ENCODE measurements around the gene H2BK1. TPM values are rescaled to one million over a fixed set of nuclear protein-coding genes. Genes with fewer than 3 reads are reported as not detected.

H2BK1 gene
- polyA plus RNA-seq, 1 donor (not counting 4 experiments of a cell fraction or from before 2014, with no cell fraction given) = not detected

- no peaks in the 10 kb centered on the region for H3K9me1 ChIP-seq (ENCODE audit: control insufficient read depth, extremely low read depth, insufficient read depth, low read length)
- no peaks in the 10 kb centered on the region for H4K20me1 ChIP-seq (ENCODE audit: control insufficient read depth, extremely low read depth, insufficient read depth, low read length)
- H3K27me3 ChIP-seq (ENCODE audit: control insufficient read depth, extremely low read depth, insufficient read depth, low read length) = peaks cover 29% of the 10 kb centered on the region
- H3K27ac ChIP-seq (ENCODE audit: control insufficient read depth, insufficient read depth, low read length) = no peak overlapping the region
- no peak overlapping the region for H2AFZ ChIP-seq (ENCODE audit: control insufficient read depth, low read length)
- TF ChIP-seq, protein P1, sequence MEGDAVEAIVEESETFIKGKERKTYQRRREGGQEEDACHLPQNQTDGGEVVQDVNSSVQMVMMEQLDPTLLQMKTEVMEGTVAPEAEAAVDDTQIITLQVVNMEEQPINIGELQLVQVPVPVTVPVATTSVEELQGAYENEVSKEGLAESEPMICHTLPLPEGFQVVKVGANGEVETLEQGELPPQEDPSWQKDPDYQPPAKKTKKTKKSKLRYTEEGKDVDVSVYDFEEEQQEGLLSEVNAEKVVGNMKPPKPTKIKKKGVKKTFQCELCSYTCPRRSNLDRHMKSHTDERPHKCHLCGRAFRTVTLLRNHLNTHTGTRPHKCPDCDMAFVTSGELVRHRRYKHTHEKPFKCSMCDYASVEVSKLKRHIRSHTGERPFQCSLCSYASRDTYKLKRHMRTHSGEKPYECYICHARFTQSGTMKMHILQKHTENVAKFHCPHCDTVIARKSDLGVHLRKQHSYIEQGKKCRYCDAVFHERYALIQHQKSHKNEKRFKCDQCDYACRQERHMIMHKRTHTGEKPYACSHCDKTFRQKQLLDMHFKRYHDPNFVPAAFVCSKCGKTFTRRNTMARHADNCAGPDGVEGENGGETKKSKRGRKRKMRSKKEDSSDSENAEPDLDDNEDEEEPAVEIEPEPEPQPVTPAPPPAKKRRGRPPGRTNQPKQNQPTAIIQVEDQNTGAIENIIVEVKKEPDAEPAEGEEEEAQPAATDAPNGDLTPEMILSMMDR (optimal IDR thresholded peaks at IDR 0.05 in 1 of 3, IDR thresholded peaks at IDR 0.05 in 1 of 3, conservative IDR thresholded peaks at IDR 0.05 in 1 of 3; ENCODE audit: extremely low read depth in 1 of 3, insufficient read depth in 2 of 3, low read length in 3 of 3) = no peak
- no peak for TF ChIP-seq EZH2 (IDR thresholded peaks at IDR 0.05; ENCODE audit: low read length)
- DNase-seq (ENCODE audit: low read depth, low spot score) (no peak), FAIRE-seq (no peak)
- peaks cover 4 to 12% of the 10 kb centered on the region in 2 experiments for H3K36me3 ChIP-seq (ENCODE audit: control insufficient read depth in 2 of 2, extremely low read depth in 1 of 2, insufficient read depth in 2 of 2, low read length in 2 of 2)
- H3K9me3 ChIP-seq (ENCODE audit: control insufficient read depth, low read depth, low read length) = no peaks in the 10 kb centered on the region
- H3K4me2 ChIP-seq (ENCODE audit: control insufficient read depth, extremely low read depth, insufficient read depth, low read depth, low read length) = no peak overlapping the region
- dilution Hi-C loops (cut with MboI; ENCODE audit: extremely low pct_ligation_motif_present, low sequenced_read_pairs) = no loop called here
- no peaks in the 10 kb centered on the region for H3K4me1 ChIP-seq (ENCODE audit: control insufficient read depth, extremely low read depth, insufficient read depth, low read length)
- no peak overlapping the region for H3K9ac ChIP-seq (ENCODE audit: control insufficient read depth, extremely low read depth, insufficient read depth, low read length)
- no peak overlapping the region for H3K4me3 ChIP-seq (ENCODE audit: control insufficient read depth in 2 of 3, extremely low read depth in 1 of 3, insufficient read depth in 2 of 3, low read depth in 1 of 3, low read length in 3 of 3)
- H3K79me2 ChIP-seq (ENCODE audit: control insufficient read depth, insufficient read depth, low read length) = peaks cover 3% of the 10 kb centered on the region
Observed at GRCh38 chr7:151242159-151243044, 32.1 kb upstream of the H2BK1 start.

GRCh38 chr7:151241755-151242096, 31.4 kb upstream of the H2BK1 start:
- Histone ChIP-seq H2AFZ (ENCODE audit: control insufficient read depth, low read length) (no peak overlapping the region), H3K4me3 (ENCODE audit: control insufficient read depth in 2 of 3, extremely low read depth in 1 of 3, insufficient read depth in 2 of 3, low read depth in 1 of 3, low read length in 3 of 3) (no peak overlapping the region), H3K9me1 (ENCODE audit: control insufficient read depth, extremely low read depth, insufficient read depth, low read length) (no peaks in the 10 kb centered on the region), H3K9ac (ENCODE audit: control insufficient read depth, extremely low read depth, insufficient read depth, low read length) (no peak overlapping the region), H3K4me2 (ENCODE audit: control insufficient read depth, extremely low read depth, insufficient read depth, low read depth, low read length) (no peak overlapping the region), H3K27me3 (ENCODE audit: control insufficient read depth, extremely low read depth, insufficient read depth, low read length) (peaks cover 22% of the 10 kb centered on the region), H3K79me2 (ENCODE audit: control insufficient read depth, insufficient read depth, low read length) (peaks cover 6% of the 10 kb centered on the region), H3K27ac (ENCODE audit: control insufficient read depth, insufficient read depth, low read length) (no peak overlapping the region), H3K9me3 (ENCODE audit: control insufficient read depth, low read depth, low read length) (no peaks in the 10 kb centered on the region), H4K20me1 (ENCODE audit: control insufficient read depth, extremely low read depth, insufficient read depth, low read length) (no peaks in the 10 kb centered on the region), H3K4me1 (ENCODE audit: control insufficient read depth, extremely low read depth, insufficient read depth, low read length) (no peaks in the 10 kb centered on the region), H3K36me3 (ENCODE audit: control insufficient read depth in 2 of 2, extremely low read depth in 1 of 2, insufficient read depth in 2 of 2, low read length in 2 of 2) (peaks cover 6 to 17% of the 10 kb centered on the region in 2 experiments)
- TF ChIP-seq EZH2 (IDR thresholded peaks at IDR 0.05; ENCODE audit: low read length) = no peak
- TF ChIP-seq, protein P1 (optimal IDR thresholded peaks at IDR 0.05 in 1 of 3, IDR thresholded peaks at IDR 0.05 in 1 of 3, conservative IDR thresholded peaks at IDR 0.05 in 1 of 3; ENCODE audit: extremely low read depth in 1 of 3, insufficient read depth in 2 of 3, low read length in 3 of 3) = no peak
- no peak for DNase-seq (ENCODE audit: low read depth, low spot score)
- dilution Hi-C loops (cut with MboI; ENCODE audit: extremely low pct_ligation_motif_present, low sequenced_read_pairs) = no loop called here
- no peak for FAIRE-seq
